HCT116 (cell line): Measurements from ENCODE around the gene TBCCD1. TPM values are rescaled to one million over a fixed set of nuclear protein-coding genes. Genes with fewer than 3 reads are reported as not detected.

Experiments used
- ATAC-seq: fragments of 200-7000 bp; cut with Tn5 transposase; 2 replicates; pipeline ENCODE4 v1.9.1; 2020; ENCODE audit warnings: mild to moderate bottlenecking, moderate library complexity
- BruUV-seq: library from RNA; stranded (reverse); fragments of 400-500 nt; replicated peaks from 2 replicates; lab custom pipeline; 2021; lab: Mats Ljungman, UMichigan
- CTCF ChIA-PET: fragments of 300-600 bp; sonication (Branson Sonifier 250); formaldehyde crosslinking; loops from one replicate; lab custom pipeline; 2021; ENCODE audit warnings: antibody characterized with exemption; lab: Charles Lee
- POLR2A ChIA-PET: fragments of 300-600, 350-600 bp; sonication (Branson Sonifier 250); formaldehyde crosslinking; loops from one replicate; lab custom pipeline; 2021; ENCODE audit warnings: antibody characterized with exemption; lab: Charles Lee
- RAD21 ChIA-PET, 2 experiments: fragments of 300-600 bp; sonication (Branson Sonifier 250); formaldehyde crosslinking; loops; one replicate each; lab custom pipeline; 2023; ENCODE audit warnings: low total read pairs in 2 of 2; ENCODE audit not compliant: uncharacterized antibody in 2 of 2, unreplicated experiment in 2 of 2, low non-redundant PET in 1 of 2; lab: Charles Lee
- DNase-seq: peaks from one replicate; pipeline ENCODE4 v3.0.0-alpha.2; 2010; ENCODE audit warnings: low read depth, low spot score
- H2AFZ ChIP-seq: fragments of 200-600 bp; shearing (Covaris generic), sonication (generic); 2 replicates; pipeline ENCODE4 v1.6.1; 2017; ENCODE audit warnings: low read depth, mixed run types, mixed read lengths, antibody characterized with exemption, low read length; ENCODE audit not compliant: poor library complexity, severe bottlenecking
- H3K27ac ChIP-seq: 2 replicates; pipeline ENCODE4 v1.5.1; 2012; ENCODE audit warnings: low read depth, low read length
- H3K27me3 ChIP-seq: fragments of 200-600 bp; sonication (generic); 2 replicates; pipeline ENCODE4 v1.6.1; 2016; ENCODE audit warnings: mixed run types, low read length, mixed read lengths; ENCODE audit not compliant: insufficient read depth
- H3K36me3 ChIP-seq, 2 experiments: fragments of 200-500 bp in 1 of 2; fragments of 200-600 bp in 1 of 2; sonication (Bioruptor generic) in 1 of 2; sonication (generic) in 1 of 2; 2 replicates each; pipeline versions ENCODE4 v1.5.1 to v1.6.1; 2014 to 2016; ENCODE audit warnings: low read length in 2 of 2, inconsistent platforms in 1 of 2, mixed read lengths in 1 of 2, mixed run types in 1 of 2; ENCODE audit not compliant: insufficient read depth in 2 of 2, control insufficient read depth in 1 of 2
- H3K4me1 ChIP-seq, 2 experiments: fragments of 200-600 bp in 1 of 2; sonication (generic) in 1 of 2; 2 replicates each; pipeline versions ENCODE4 v1.5.1 to v1.6.1; 2012 to 2017; ENCODE audit warnings: low read length in 2 of 2, inconsistent platforms in 1 of 2, mild to moderate bottlenecking in 1 of 2, mixed read lengths in 1 of 2, mixed run types in 1 of 2, moderate library complexity in 1 of 2; ENCODE audit not compliant: insufficient read depth in 2 of 2, control insufficient read depth in 1 of 2
- H3K4me2 ChIP-seq: fragments of 200-600 bp; sonication (generic); 2 replicates; pipeline ENCODE4 v1.6.1; 2017; ENCODE audit warnings: mixed run types, low read length, mixed read lengths
- H3K4me3 ChIP-seq, 2 experiments: fragments of 200-600 bp in 1 of 2; sonication (generic) in 1 of 2; replicated peaks in 1 of 2; 2 replicates each; pipeline ENCODE4 v1.5.1; 2011 to 2016; ENCODE audit warnings: low read length in 2 of 2, control low read depth in 1 of 2, low read depth in 1 of 2, mild to moderate bottlenecking in 1 of 2, mixed read lengths in 1 of 2, mixed run types in 1 of 2
- H3K79me2 ChIP-seq: fragments of 200-600 bp; sonication (generic); 2 replicates; pipeline ENCODE4 v1.6.1; 2017; ENCODE audit warnings: mild to moderate bottlenecking, mixed run types, low read length, moderate library complexity, mixed read lengths; ENCODE audit not compliant: insufficient read depth
- H3K9ac ChIP-seq: fragments of 200-600 bp; sonication (generic); 2 replicates; pipeline ENCODE4 v1.6.1; 2016; ENCODE audit warnings: low read length, mixed read lengths
- H3K9me2 ChIP-seq: fragments of 200-600 bp; sonication (generic), shearing (Covaris generic); 2 replicates; pipeline ENCODE4 v1.6.1; 2017; ENCODE audit warnings: mixed run types, mild to moderate bottlenecking, moderate library complexity; ENCODE audit not compliant: insufficient read depth
- H3K9me3 ChIP-seq, 2 experiments: fragments of 200-500 bp in 1 of 2; fragments of 200-600 bp in 1 of 2; sonication (Bioruptor generic) in 1 of 2; sonication (generic) in 1 of 2; 2 replicates each; pipeline ENCODE4 v1.6.1; 2014 to 2017; ENCODE audit warnings: low read length in 2 of 2, mixed read lengths in 2 of 2, inconsistent platforms in 1 of 2, low read depth in 1 of 2, mild to moderate bottlenecking in 1 of 2, mixed run types in 1 of 2, moderate library complexity in 1 of 2; ENCODE audit not compliant: control insufficient read depth in 1 of 2, insufficient read depth in 1 of 2
- H4K20me1 ChIP-seq: fragments of 200-600 bp; sonication (generic), shearing (Covaris generic); 2 replicates; pipeline ENCODE4 v1.6.1; 2017; ENCODE audit warnings: mixed run types, mild to moderate bottlenecking, moderate library complexity; ENCODE audit not compliant: insufficient read depth
- CBX3 ChIP-seq: IDR thresholded peaks from 2 replicates; pipeline ENCODE4 v1.6.1; 2012; ENCODE audit warnings: low read depth
- CEBPB ChIP-seq: IDR thresholded peaks from 2 replicates; pipeline ENCODE4 v1.6.1; 2012; ENCODE audit warnings: low read depth
- EGR1 ChIP-seq: IDR thresholded peaks from 2 replicates; pipeline ENCODE4 v1.6.1; 2012; ENCODE audit warnings: low read depth
- ELF1 ChIP-seq: IDR thresholded peaks from 2 replicates; pipeline ENCODE4 v1.6.1; 2012; ENCODE audit warnings: low read depth, borderline replicate concordance
- EZH2 ChIP-seq: fragments of 200-600 bp; sonication (generic); IDR thresholded peaks from 2 replicates; pipeline ENCODE4 v1.6.1; 2017; ENCODE audit warnings: antibody characterized with exemption, mixed run types
- EZH2phosphoT487 ChIP-seq: fragments of 200-600 bp; IDR thresholded peaks from 2 replicates; pipeline ENCODE4 v1.6.1; 2018; ENCODE audit warnings: antibody characterized with exemption, borderline replicate concordance
- FOSL1 ChIP-seq: IDR thresholded peaks from 2 replicates; pipeline ENCODE4 v1.6.1; 2012; ENCODE audit warnings: low read depth
- JUND ChIP-seq: IDR thresholded peaks from 2 replicates; pipeline ENCODE4 v1.6.1; 2012
- POLR2A ChIP-seq: IDR thresholded peaks from 2 replicates; pipeline ENCODE4 v1.7.0; 2011; ENCODE audit warnings: borderline replicate concordance; ENCODE audit not compliant: insufficient read depth, insufficient read length; ENCODE audit errors: extremely low read depth
- POLR2AphosphoS5 ChIP-seq: IDR thresholded peaks from 2 replicates; pipeline ENCODE4 v1.6.1; 2011; ENCODE audit warnings: mild to moderate bottlenecking, low read depth, low read length, moderate library complexity
- RAD21 ChIP-seq: IDR thresholded peaks from 2 replicates; pipeline ENCODE4 v1.6.1; 2012; ENCODE audit warnings: low read depth, mild to moderate bottlenecking
- SIN3A ChIP-seq: IDR thresholded peaks from 2 replicates; pipeline ENCODE4 v1.6.1; 2012; ENCODE audit warnings: low read depth
- SP1 ChIP-seq: IDR thresholded peaks from 2 replicates; pipeline ENCODE4 v1.6.1; 2012; ENCODE audit warnings: low read depth
- SRF ChIP-seq: IDR thresholded peaks from 2 replicates; pipeline ENCODE4 v1.6.1; 2012; ENCODE audit warnings: low read depth
- TCF7L2 ChIP-seq: IDR thresholded peaks from 2 replicates; pipeline ENCODE4 v1.7.0; 2011; ENCODE audit warnings: borderline replicate concordance, inconsistent platforms; ENCODE audit not compliant: insufficient read depth, insufficient read length; ENCODE audit errors: extremely low read depth
- YY1 ChIP-seq: IDR thresholded peaks from 2 replicates; pipeline ENCODE4 v1.6.1; 2011; ENCODE audit warnings: low read length, low read depth, moderate library complexity, mild to moderate bottlenecking; ENCODE audit not compliant: insufficient replicate concordance; ENCODE audit errors: extremely low read depth
- ZFX ChIP-seq: fragments of 450-650 bp; IDR thresholded peaks from 2 replicates; pipeline ENCODE4 v1.6.1; 2017
- ZNF274 ChIP-seq: fragments of 200-500 bp; sonication (Bioruptor generic); IDR thresholded peaks from 2 replicates; pipeline ENCODE4 v1.6.1; 2014; ENCODE audit warnings: mild to moderate bottlenecking, low read depth, low read length, inconsistent platforms
- intact Hi-C: fragments of 100-400 bp; cut with micrococcal nuclease; formaldehyde crosslinking; loops from 2 replicates; pipeline ENCODE4 v1.10.0; 2022
- total RNA-seq: library from RNA; stranded (reverse); gene quantifications from one replicate; pipeline ENCODE4 v1.2.1, GENCODE V29; 2021; ENCODE audit not compliant: unreplicated experiment
- TF ChIP-seq, protein P1 (sequence below): IDR thresholded peaks from 2 replicates; pipeline ENCODE4 v1.6.1; 2012
- TF ChIP-seq, protein P2 (sequence below): IDR thresholded peaks from 2 replicates; pipeline ENCODE4 v1.6.1; 2011; ENCODE audit warnings: mild to moderate bottlenecking, low read length, moderate library complexity; ENCODE audit not compliant: insufficient replicate concordance; ENCODE audit errors: extremely low read depth
- TF ChIP-seq, protein P3 (sequence below): IDR thresholded peaks from 2 replicates; pipeline ENCODE4 v1.6.1; 2012; ENCODE audit warnings: low read depth
- TF ChIP-seq, protein P4 (sequence below): IDR thresholded peaks from 2 replicates; pipeline ENCODE4 v1.6.1; 2012

TBCCD1 gene
- total RNA-seq, 1 experiment from 2014 or later, result 16.8 TPM

DNA sequence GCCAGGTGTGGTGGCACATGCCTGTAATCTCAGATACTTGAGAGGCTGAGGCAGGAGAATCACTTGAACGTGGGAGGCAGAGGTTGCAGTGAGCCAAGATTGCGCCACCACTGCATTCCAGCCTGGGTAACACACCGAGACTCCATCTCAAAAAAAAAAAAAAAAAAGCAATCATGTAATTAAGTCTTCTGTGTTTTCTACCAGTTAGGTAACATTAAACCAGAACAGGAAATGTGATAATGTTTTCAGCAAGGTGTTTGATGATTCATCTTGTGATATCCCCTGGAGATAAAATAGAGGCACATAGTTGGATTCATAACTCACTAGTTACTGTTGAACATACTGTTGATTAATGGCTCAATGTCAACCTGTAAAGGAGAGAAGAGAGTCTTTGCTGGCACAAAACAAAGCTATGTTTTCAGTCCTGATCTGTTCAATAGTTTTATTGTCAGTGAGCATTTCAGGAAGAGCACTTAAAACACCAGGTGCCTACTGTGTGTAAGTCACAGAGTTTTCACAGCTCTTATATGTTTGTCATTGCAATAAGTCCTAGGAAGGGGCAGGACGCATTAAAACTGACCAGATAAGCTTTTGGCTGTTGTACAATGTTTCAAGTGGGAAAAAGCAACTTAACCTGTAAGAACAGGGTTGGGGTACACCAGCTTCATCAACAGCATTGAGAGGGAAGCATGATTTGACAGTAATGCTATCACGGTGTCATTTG is 22.9 kb upstream of the TBCCD1 start:
- intact Hi-C loops, result loop anchor here (10.0 kb wide), 1 partner anchor 235 kb away; no protein-coding TSS in a partner anchor
- POLR2A ChIA-PET, result interaction anchor here (1.3 to 2.8 kb wide), 2 partner anchors 20 to 194 kb away, joined by 3 to 9 read pairs; partner anchors contain the start of gene DNAJB11
- Histone ChIP-seq H3K9ac (no peak overlapping the region), H3K27ac (0 out of 2 replicates have a peak overlapping the region, but pooled peaks have one; percentile 8), H3K36me3 (peaks cover 7 to 8% of the 10 kb centered on the region in 2 experiments; a peak in 2 of 4 replicates), H3K27me3 (no peaks in the 10 kb centered on the region), H2AFZ (no peak overlapping the region), H3K9me3 (no peaks in the 10 kb centered on the region), H3K4me3 (peak overlapping the region in 1 of 2 experiments; percentile 17; a peak in 1 of 4 replicates), H4K20me1 (no peaks in the 10 kb centered on the region), H3K79me2 (no peaks in the 10 kb centered on the region), H3K4me2 (peak overlapping the region; percentile 57), H3K9me2 (no peaks in the 10 kb centered on the region), H3K4me1 (peaks cover 16 to 24% of the 10 kb centered on the region in 2 experiments)
- CTCF ChIA-PET, result interaction anchor here (0.6 to 3.0 kb wide), 10 partner anchors 11 to 259 kb away, joined by 3 to 14 read pairs (median 4); partner anchors contain the start of gene DNAJB11
- RAD21 ChIA-PET, result interaction anchor here in 1 of 2 experiments (0.9 kb wide), 1 partner anchor 231 kb away, joined by 3 read pairs; no protein-coding TSS in a partner anchor
- DNase-seq (peak; percentile 34), ATAC-seq (peak; percentile 48)
- no TSS peak for BruUV-seq
- TF ChIP-seq, protein P1, sequence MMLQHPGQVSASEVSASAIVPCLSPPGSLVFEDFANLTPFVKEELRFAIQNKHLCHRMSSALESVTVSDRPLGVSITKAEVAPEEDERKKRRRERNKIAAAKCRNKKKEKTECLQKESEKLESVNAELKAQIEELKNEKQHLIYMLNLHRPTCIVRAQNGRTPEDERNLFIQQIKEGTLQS, result no peak; the same call in 1 of the 2 replicates
- TF ChIP-seq YY1, result no peak
- peak; percentile 66 for TF ChIP-seq JUND
- TF ChIP-seq POLR2A, result no peak
- no peak for TF ChIP-seq EZH2phosphoT487
- TF ChIP-seq SIN3A, result no peak
- TF ChIP-seq ELF1, result no peak
- TF ChIP-seq, protein P2, sequence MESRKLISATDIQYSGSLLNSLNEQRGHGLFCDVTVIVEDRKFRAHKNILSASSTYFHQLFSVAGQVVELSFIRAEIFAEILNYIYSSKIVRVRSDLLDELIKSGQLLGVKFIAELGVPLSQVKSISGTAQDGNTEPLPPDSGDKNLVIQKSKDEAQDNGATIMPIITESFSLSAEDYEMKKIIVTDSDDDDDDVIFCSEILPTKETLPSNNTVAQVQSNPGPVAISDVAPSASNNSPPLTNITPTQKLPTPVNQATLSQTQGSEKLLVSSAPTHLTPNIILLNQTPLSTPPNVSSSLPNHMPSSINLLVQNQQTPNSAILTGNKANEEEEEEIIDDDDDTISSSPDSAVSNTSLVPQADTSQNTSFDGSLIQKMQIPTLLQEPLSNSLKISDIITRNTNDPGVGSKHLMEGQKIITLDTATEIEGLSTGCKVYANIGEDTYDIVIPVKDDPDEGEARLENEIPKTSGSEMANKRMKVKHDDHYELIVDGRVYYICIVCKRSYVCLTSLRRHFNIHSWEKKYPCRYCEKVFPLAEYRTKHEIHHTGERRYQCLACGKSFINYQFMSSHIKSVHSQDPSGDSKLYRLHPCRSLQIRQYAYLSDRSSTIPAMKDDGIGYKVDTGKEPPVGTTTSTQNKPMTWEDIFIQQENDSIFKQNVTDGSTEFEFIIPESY, result no peak
- 0 out of 2 replicates have a peak, but pooled peaks have one; percentile 29 for TF ChIP-seq SRF
- TF ChIP-seq ZNF274, result no peak
- 0 out of 2 replicates have a peak, but pooled peaks have one; percentile 6 for TF ChIP-seq RAD21
- TF ChIP-seq, protein P3, sequence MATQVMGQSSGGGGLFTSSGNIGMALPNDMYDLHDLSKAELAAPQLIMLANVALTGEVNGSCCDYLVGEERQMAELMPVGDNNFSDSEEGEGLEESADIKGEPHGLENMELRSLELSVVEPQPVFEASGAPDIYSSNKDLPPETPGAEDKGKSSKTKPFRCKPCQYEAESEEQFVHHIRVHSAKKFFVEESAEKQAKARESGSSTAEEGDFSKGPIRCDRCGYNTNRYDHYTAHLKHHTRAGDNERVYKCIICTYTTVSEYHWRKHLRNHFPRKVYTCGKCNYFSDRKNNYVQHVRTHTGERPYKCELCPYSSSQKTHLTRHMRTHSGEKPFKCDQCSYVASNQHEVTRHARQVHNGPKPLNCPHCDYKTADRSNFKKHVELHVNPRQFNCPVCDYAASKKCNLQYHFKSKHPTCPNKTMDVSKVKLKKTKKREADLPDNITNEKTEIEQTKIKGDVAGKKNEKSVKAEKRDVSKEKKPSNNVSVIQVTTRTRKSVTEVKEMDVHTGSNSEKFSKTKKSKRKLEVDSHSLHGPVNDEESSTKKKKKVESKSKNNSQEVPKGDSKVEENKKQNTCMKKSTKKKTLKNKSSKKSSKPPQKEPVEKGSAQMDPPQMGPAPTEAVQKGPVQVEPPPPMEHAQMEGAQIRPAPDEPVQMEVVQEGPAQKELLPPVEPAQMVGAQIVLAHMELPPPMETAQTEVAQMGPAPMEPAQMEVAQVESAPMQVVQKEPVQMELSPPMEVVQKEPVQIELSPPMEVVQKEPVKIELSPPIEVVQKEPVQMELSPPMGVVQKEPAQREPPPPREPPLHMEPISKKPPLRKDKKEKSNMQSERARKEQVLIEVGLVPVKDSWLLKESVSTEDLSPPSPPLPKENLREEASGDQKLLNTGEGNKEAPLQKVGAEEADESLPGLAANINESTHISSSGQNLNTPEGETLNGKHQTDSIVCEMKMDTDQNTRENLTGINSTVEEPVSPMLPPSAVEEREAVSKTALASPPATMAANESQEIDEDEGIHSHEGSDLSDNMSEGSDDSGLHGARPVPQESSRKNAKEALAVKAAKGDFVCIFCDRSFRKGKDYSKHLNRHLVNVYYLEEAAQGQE, result no peak
- TF ChIP-seq POLR2AphosphoS5, result peak; percentile 22; the same call in 1 of the 2 replicates
- peak; percentile 60 for TF ChIP-seq FOSL1
- no peak for TF ChIP-seq ZFX
- peak; percentile 94 for TF ChIP-seq CEBPB
- TF ChIP-seq EZH2, result no peak
- no peak for TF ChIP-seq TCF7L2
- TF ChIP-seq EGR1, result peak; percentile 54
- TF ChIP-seq SP1, result peak; percentile 64
- peak; percentile 19; the same call in 1 of the 2 replicates for TF ChIP-seq CBX3
- TF ChIP-seq, protein P4, sequence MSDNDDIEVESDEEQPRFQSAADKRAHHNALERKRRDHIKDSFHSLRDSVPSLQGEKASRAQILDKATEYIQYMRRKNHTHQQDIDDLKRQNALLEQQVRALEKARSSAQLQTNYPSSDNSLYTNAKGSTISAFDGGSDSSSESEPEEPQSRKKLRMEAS, result peak; percentile 50
